ENCODE data around the gene PRKAR1A. TPM values are rescaled to one million over a fixed set of nuclear protein-coding genes. Genes with fewer than 3 reads are reported as not detected.

The PRKAR1A gene
- total RNA-seq, 1 experiment from 2014 or later: 158 TPM

DNA sequence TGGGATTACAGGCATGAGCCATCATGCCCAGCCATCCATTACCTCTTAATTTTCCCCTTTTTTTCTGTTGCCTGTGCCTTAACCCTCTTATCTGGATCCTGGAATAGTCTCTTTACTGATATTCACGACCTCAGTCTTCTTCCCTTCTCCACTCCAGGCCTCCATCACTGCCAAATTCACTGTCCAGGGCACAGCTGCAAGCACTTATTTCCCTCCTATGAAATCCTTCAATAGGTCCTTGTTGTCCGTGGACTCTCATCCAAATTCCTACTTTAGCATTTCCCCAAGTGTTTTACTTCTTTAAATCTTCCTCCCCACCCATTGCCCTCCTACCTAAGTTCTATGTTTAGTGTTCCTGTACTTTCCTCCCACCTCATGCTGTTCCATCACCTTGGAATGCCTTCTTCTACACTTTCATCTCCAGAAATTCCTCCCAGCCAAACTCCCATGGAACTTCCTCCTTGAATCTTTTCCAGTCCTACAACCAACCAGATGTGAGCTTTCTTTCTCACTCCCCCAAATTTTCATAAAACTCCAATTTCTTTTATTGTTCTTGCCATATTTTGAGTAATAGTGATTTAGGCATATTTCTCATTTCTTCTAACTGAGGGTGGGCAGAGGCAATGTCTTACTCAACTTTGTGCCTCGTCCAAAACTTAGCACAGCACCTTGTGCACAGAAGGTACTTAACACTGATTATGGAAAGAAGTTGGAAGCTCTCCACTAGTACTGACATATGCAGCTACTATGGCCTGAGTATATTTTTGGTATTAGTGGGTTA lies 53.6 kb downstream of the PRKAR1A start:
- Mint-ChIP-seq H3K36me3 (no peaks in the 10 kb centered on the region), H3K4me1 (no peaks in the 10 kb centered on the region), H3K27ac (no peak overlapping the region), H3K4me3 (no peak overlapping the region), H3K27me3 (ENCODE audit: low read depth) (no peaks in the 10 kb centered on the region), H3K9me3 (no peaks in the 10 kb centered on the region)
- POLR2A ChIA-PET: no interaction called here
- no peak for DNase-seq (ENCODE audit: low spot score)
- no peak for ATAC-seq
- CTCF ChIA-PET: no interaction called here
- no peak for TF ChIP-seq ZNF232 (CRISPR knock-in tag; IDR thresholded peaks at IDR 0.05)
- no peak for TF ChIP-seq ZNF671 (CRISPR knock-in tag; IDR thresholded peaks at IDR 0.05)
- no peak for TF ChIP-seq IRF2 (CRISPR knock-in tag; IDR thresholded peaks at IDR 0.05; ENCODE audit: borderline replicate concordance, low read depth)
- no peak for TF ChIP-seq SOX15 (CRISPR knock-in tag; IDR thresholded peaks at IDR 0.05)
- no peak for TF ChIP-seq NFYB (CRISPR knock-in tag; conservative IDR thresholded peaks at IDR 0.05; ENCODE audit: low read depth)
- no peak for TF ChIP-seq HMGA2 (CRISPR knock-in tag; IDR thresholded peaks at IDR 0.05)
- TF ChIP-seq, protein P1, sequence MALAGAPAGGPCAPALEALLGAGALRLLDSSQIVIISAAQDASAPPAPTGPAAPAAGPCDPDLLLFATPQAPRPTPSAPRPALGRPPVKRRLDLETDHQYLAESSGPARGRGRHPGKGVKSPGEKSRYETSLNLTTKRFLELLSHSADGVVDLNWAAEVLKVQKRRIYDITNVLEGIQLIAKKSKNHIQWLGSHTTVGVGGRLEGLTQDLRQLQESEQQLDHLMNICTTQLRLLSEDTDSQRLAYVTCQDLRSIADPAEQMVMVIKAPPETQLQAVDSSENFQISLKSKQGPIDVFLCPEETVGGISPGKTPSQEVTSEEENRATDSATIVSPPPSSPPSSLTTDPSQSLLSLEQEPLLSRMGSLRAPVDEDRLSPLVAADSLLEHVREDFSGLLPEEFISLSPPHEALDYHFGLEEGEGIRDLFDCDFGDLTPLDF (CRISPR knock-in tag; IDR thresholded peaks at IDR 0.05): no peak
- no peak for TF ChIP-seq ZNF423 (CRISPR knock-in tag; IDR thresholded peaks at IDR 0.05)
- TF ChIP-seq NR2C2 (CRISPR knock-in tag; IDR thresholded peaks at IDR 0.05): no peak
- TF ChIP-seq GABPB1 (CRISPR knock-in tag; IDR thresholded peaks at IDR 0.05): no peak
- no peak for TF ChIP-seq CBFB (CRISPR knock-in tag; IDR thresholded peaks at IDR 0.05; ENCODE audit: low read depth)
- TF ChIP-seq, protein P2, sequence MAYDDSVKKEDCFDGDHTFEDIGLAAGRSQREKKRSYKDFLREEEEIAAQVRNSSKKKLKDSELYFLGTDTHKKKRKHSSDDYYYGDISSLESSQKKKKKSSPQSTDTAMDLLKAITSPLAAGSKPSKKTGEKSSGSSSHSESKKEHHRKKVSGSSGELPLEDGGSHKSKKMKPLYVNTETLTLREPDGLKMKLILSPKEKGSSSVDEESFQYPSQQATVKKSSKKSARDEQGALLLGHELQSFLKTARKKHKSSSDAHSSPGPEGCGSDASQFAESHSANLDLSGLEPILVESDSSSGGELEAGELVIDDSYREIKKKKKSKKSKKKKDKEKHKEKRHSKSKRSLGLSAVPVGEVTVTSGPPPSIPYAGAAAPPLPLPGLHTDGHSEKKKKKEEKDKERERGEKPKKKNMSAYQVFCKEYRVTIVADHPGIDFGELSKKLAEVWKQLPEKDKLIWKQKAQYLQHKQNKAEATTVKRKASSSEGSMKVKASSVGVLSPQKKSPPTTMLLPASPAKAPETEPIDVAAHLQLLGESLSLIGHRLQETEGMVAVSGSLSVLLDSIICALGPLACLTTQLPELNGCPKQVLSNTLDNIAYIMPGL (CRISPR knock-in tag; IDR thresholded peaks at IDR 0.05): no peak
- no peak for TF ChIP-seq ERG (CRISPR knock-in tag; IDR thresholded peaks at IDR 0.05)
- TF ChIP-seq USF1 (CRISPR knock-in tag; IDR thresholded peaks at IDR 0.05): no peak
- TF ChIP-seq FOXK1 (CRISPR knock-in tag; IDR thresholded peaks at IDR 0.05): no peak
- no peak for TF ChIP-seq ZNF219 (CRISPR knock-in tag; IDR thresholded peaks at IDR 0.05; ENCODE audit: borderline replicate concordance)
- no peak for TF ChIP-seq NFATC4 (CRISPR knock-in tag; IDR thresholded peaks at IDR 0.05)
- no peak for TF ChIP-seq E2F5 (CRISPR knock-in tag; IDR thresholded peaks at IDR 0.05)

DNA sequence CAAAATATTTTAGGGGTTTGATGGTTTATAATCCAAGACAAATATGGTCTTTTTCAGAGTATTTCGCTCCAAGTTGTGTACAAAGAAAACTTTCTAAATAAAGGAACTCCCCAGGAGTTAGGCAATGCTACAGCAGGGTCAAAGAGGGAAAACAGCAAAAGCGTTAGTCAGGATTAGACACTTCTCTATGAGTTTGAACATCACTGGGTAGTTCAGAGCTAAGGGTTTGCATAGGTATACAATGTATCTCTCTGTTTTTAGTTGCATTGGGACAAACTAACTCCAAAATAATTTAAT lies 54.2 kb downstream of the PRKAR1A start:
- TF ChIP-seq ZNF138 (CRISPR knock-in tag; conservative IDR thresholded peaks at IDR 0.05): no peak
- TF ChIP-seq PRRX2 (CRISPR knock-in tag; IDR thresholded peaks at IDR 0.05): no peak
- TF ChIP-seq CREB1 (CRISPR knock-in tag; IDR thresholded peaks at IDR 0.05): no peak
- TF ChIP-seq TP53 (CRISPR knock-in tag; IDR thresholded peaks at IDR 0.05): no peak
- TF ChIP-seq MXD4 (CRISPR knock-in tag; IDR thresholded peaks at IDR 0.05; ENCODE audit: borderline replicate concordance): no peak
- no peak overlapping the region for H3K4me3 Mint-ChIP-seq
- H3K9me3 Mint-ChIP-seq: no peaks in the 10 kb centered on the region
- H3K4me1 Mint-ChIP-seq: no peaks in the 10 kb centered on the region
- H3K27me3 Mint-ChIP-seq (ENCODE audit: low read depth): no peaks in the 10 kb centered on the region
- no peak overlapping the region for H3K27ac Mint-ChIP-seq
- H3K36me3 Mint-ChIP-seq: no peaks in the 10 kb centered on the region
- DNase-seq (ENCODE audit: low spot score) (no peak), ATAC-seq (no peak)
- ChIA-PET POLR2A (no interaction called here), CTCF (no interaction called here)

Data from WTC11 (cell line).